Measurements from ENCODE around the gene EPHA8. TPM values are rescaled to one million over a fixed set of nuclear protein-coding genes. Genes with fewer than 3 reads are reported as not detected.
A peak's percentile ranks its signal among the peaks of the same experiment; 100 is the strongest.

Gene EPHA8
- total RNA-seq, 3 donors from 2014 or later (not counting 1 experiment from before 2014, with no cell fraction given) = not detected

GRCh38 chr1:22529901-22530621 lies 33.2 kb upstream of the EPHA8 start:
- Mint-ChIP-seq H3K27me3 (ENCODE audit: low read depth in 2 of 2) (no peaks in the 10 kb centered on the region), H3K4me3 (no peak overlapping the region), H3K4me1 (no peaks in the 10 kb centered on the region), H3K9me3 (no peaks in the 10 kb centered on the region), H3K27ac (no peak overlapping the region), H3K36me3 (no peaks in the 10 kb centered on the region)
- ATAC-seq = no peak
- H3K27ac ChIP-seq (ENCODE audit: low read length) = no peak overlapping the region
- intact Hi-C loops (cut with micrococcal nuclease) = no loop called here
- peaks cover 29% of the 10 kb centered on the region for H3K36me3 ChIP-seq (ENCODE audit: control insufficient read depth, insufficient read depth, low read length)
- DNase-seq = no peak
- TF ChIP-seq, protein P1, sequence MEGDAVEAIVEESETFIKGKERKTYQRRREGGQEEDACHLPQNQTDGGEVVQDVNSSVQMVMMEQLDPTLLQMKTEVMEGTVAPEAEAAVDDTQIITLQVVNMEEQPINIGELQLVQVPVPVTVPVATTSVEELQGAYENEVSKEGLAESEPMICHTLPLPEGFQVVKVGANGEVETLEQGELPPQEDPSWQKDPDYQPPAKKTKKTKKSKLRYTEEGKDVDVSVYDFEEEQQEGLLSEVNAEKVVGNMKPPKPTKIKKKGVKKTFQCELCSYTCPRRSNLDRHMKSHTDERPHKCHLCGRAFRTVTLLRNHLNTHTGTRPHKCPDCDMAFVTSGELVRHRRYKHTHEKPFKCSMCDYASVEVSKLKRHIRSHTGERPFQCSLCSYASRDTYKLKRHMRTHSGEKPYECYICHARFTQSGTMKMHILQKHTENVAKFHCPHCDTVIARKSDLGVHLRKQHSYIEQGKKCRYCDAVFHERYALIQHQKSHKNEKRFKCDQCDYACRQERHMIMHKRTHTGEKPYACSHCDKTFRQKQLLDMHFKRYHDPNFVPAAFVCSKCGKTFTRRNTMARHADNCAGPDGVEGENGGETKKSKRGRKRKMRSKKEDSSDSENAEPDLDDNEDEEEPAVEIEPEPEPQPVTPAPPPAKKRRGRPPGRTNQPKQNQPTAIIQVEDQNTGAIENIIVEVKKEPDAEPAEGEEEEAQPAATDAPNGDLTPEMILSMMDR (IDR thresholded peaks at IDR 0.05) = no peak
- no peaks in the 10 kb centered on the region for H3K4me1 ChIP-seq (ENCODE audit: control insufficient read depth, insufficient read depth, low read length)
- no peaks in the 10 kb centered on the region for H3K27me3 ChIP-seq (ENCODE audit: control insufficient read depth, insufficient read depth, low read length)
- no peaks in the 10 kb centered on the region for H3K9me3 ChIP-seq (ENCODE audit: control insufficient read depth, insufficient read depth, low read length)
- H3K4me3 ChIP-seq (ENCODE audit: low read length) = no peak overlapping the region
- WGBS (ENCODE audit: insufficient coverage) = 94% methylated on average over 11 of the region's 12 CpGs

DNA sequence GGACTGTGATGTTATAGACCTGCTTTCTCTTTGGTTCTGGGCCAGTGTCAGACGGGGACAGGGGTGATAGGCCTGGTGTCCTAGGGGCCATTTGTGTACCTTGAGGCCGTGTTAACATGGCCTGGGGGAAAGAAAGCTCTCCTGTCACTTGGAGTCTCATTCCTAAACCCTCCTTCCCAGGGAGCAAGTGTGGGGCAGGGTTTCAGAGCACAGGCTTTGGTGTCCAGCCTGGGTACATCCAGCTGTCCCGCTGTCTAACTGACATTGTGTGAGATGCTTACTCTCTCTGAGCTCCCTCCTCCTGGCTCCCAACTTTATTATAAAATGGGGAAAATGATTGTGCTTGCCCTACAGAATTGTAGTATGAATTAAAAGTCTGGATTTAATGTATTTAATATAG lies 32.6 kb upstream of the EPHA8 start:
- Histone ChIP-seq H3K27ac (ENCODE audit: low read length) (no peak overlapping the region), H3K4me1 (ENCODE audit: control insufficient read depth, insufficient read depth, low read length) (no peaks in the 10 kb centered on the region), H3K36me3 (ENCODE audit: control insufficient read depth, insufficient read depth, low read length) (peaks cover 25% of the 10 kb centered on the region), H3K9me3 (ENCODE audit: control insufficient read depth, insufficient read depth, low read length) (no peaks in the 10 kb centered on the region), H3K4me3 (ENCODE audit: low read length) (no peak overlapping the region), H3K27me3 (ENCODE audit: control insufficient read depth, insufficient read depth, low read length) (no peaks in the 10 kb centered on the region)
- DNase-seq (no peak), ATAC-seq (no peak)
- H3K4me1 Mint-ChIP-seq = no peaks in the 10 kb centered on the region
- H3K9me3 Mint-ChIP-seq = no peaks in the 10 kb centered on the region
- peak overlapping the region in 1 of 2 donors; percentile 24 for H3K27ac Mint-ChIP-seq
- TF ChIP-seq, protein P1 (IDR thresholded peaks at IDR 0.05) = no peak
- H3K36me3 Mint-ChIP-seq = no peaks in the 10 kb centered on the region
- intact Hi-C loops (cut with micrococcal nuclease) = no loop called here
- WGBS (ENCODE audit: insufficient coverage) = 94% methylated on average over 2 of the region's 3 CpGs
- no peak overlapping the region for H3K4me3 Mint-ChIP-seq
- H3K27me3 Mint-ChIP-seq (ENCODE audit: low read depth in 2 of 2) = no peaks in the 10 kb centered on the region

DNA sequence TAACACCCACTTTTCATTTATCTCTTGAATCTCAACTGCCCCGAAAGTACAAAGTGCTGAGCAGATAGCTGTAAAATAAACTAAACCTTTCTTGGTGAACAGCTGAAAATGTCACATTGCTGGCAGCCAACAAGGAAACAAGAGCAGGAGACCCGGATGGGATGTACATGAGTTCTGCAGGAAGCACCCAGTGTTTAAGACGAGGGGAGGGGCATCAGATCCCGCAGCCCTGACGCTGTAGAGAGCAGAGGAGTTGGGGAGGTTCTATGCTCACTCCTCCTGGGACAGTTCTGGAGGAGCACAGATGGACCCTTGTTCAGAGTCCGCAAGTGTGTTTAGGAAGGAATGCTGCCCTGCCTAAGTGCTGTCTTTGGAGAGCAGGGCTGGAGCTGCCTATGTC lies 32.0 kb upstream of the EPHA8 start:
- H3K27ac ChIP-seq (ENCODE audit: low read length) = no peak overlapping the region
- H3K36me3 ChIP-seq (ENCODE audit: control insufficient read depth, insufficient read depth, low read length) = peaks cover 19% of the 10 kb centered on the region
- intact Hi-C loops (cut with micrococcal nuclease) = no loop called here
- Mint-ChIP-seq H3K27me3 (ENCODE audit: low read depth in 2 of 2) (no peaks in the 10 kb centered on the region), H3K4me3 (no peak overlapping the region), H3K4me1 (no peaks in the 10 kb centered on the region), H3K36me3 (no peaks in the 10 kb centered on the region), H3K27ac (peak overlapping the region in 1 of 2 donors; percentile 24), H3K9me3 (no peaks in the 10 kb centered on the region)
- H3K4me3 ChIP-seq (ENCODE audit: low read length) = no peak overlapping the region
- ATAC-seq (no peak), DNase-seq (no peak)
- TF ChIP-seq, protein P1 (IDR thresholded peaks at IDR 0.05) = no peak
- no peaks in the 10 kb centered on the region for H3K4me1 ChIP-seq (ENCODE audit: control insufficient read depth, insufficient read depth, low read length)
- no peaks in the 10 kb centered on the region for H3K27me3 ChIP-seq (ENCODE audit: control insufficient read depth, insufficient read depth, low read length)
- no peaks in the 10 kb centered on the region for H3K9me3 ChIP-seq (ENCODE audit: control insufficient read depth, insufficient read depth, low read length)
- WGBS (ENCODE audit: insufficient coverage) = 96% methylated on average over 6 of the region's 6 CpGs
